PC-3 (cell line): ENCODE measurements around the gene RGS9. TPM values are rescaled to one million over a fixed set of nuclear protein-coding genes. Genes with fewer than 3 reads are reported as not detected.
A peak's percentile ranks its signal among the peaks of the same experiment; 100 is the strongest.

Experiments used
- ATAC-seq: fragments of 200-7000 bp; cut with Tn5 transposase; 2 replicates; pipeline ENCODE4 v1.9.1; 2020; ENCODE audit warnings: mild to moderate bottlenecking, moderate library complexity
- BruUV-seq: library from RNA; stranded (reverse); fragments of 400-500 nt; replicated peaks from 2 replicates; lab custom pipeline; 2021; lab: Mats Ljungman, UMichigan
- CTCF ChIA-PET: fragments of 300-600 bp; sonication (Branson Sonifier 250); formaldehyde crosslinking; loops from one replicate; lab custom pipeline; 2022; ENCODE audit warnings: antibody characterized with exemption; lab: Charles Lee
- POLR2A ChIA-PET: fragments of 300-600 bp; sonication (Branson Sonifier 250); formaldehyde crosslinking; loops from one replicate; lab custom pipeline; 2022; ENCODE audit warnings: antibody characterized with exemption; ENCODE audit not compliant: unreplicated experiment; lab: Charles Lee
- DNase-seq: peaks from one replicate; pipeline ENCODE4 v3.0.0-alpha.2; 2015
- H2AFZ ChIP-seq: fragments of 300-600 bp; sonication (generic); 2 replicates; pipeline ENCODE4 v1.6.0; 2016; ENCODE audit warnings: antibody characterized with exemption, low read length
- H3F3A ChIP-seq: fragments of 300-600 bp; sonication (generic); one replicate; pipeline ENCODE4 v1.6.0; 2017; ENCODE audit warnings: antibody characterized with exemption, low read length, control low read depth, mild to moderate bottlenecking; ENCODE audit not compliant: unreplicated experiment
- H3K27ac ChIP-seq: fragments of 300-600 bp; sonication (generic); 2 replicates; pipeline ENCODE4 v1.5.1; 2016; ENCODE audit warnings: mild to moderate bottlenecking, low read length
- H3K27me3 ChIP-seq: fragments of 300-600 bp; sonication (generic); 2 replicates; pipeline ENCODE4 v1.6.1; 2016; ENCODE audit warnings: low read length, mixed read lengths
- H3K36me3 ChIP-seq: fragments of 300-600 bp; sonication (generic); 2 replicates; pipeline ENCODE4 v1.6.1; 2016; ENCODE audit warnings: low read depth, mixed run types, low read length, mixed read lengths
- H3K4me1 ChIP-seq: fragments of 300-600 bp; sonication (generic); 2 replicates; pipeline ENCODE4 v1.5.1; 2016; ENCODE audit warnings: low read length; ENCODE audit not compliant: insufficient read depth
- H3K4me2 ChIP-seq: fragments of 300-600 bp; sonication (generic); 2 replicates; pipeline ENCODE4 v1.6.0; 2016; ENCODE audit warnings: low read length
- H3K4me3 ChIP-seq: fragments of 300-600 bp; sonication (generic); 2 replicates; pipeline ENCODE4 v1.5.1; 2016; ENCODE audit warnings: mild to moderate bottlenecking, low read length, mixed read lengths
- H3K79me2 ChIP-seq: fragments of 300-600 bp; sonication (generic); 2 replicates; pipeline ENCODE4 v1.6.1; 2017; ENCODE audit warnings: low read length, mixed read lengths
- H3K9ac ChIP-seq: fragments of 300-600 bp; sonication (generic); 2 replicates; pipeline ENCODE4 v1.6.0; 2016; ENCODE audit warnings: mild to moderate bottlenecking, low read length
- H3K9me2 ChIP-seq: fragments of 300-600 bp; sonication (generic); replicated peaks from 2 replicates; pipeline ENCODE4 v1.6.1; 2016; ENCODE audit warnings: mixed run types, low read length, mixed read lengths
- H3K9me3 ChIP-seq: fragments of 300-600 bp; sonication (generic); 2 replicates; pipeline ENCODE4 v1.6.1; 2016; ENCODE audit warnings: low read length, mixed read lengths
- H4K20me1 ChIP-seq: fragments of 300-600 bp; sonication (generic); 2 replicates; pipeline ENCODE4 v1.6.1; 2016; ENCODE audit warnings: low read length, mixed read lengths
- CTCF ChIP-seq: fragments of 300-600 bp; sonication (generic); conservative IDR thresholded peaks from 2 replicates; pipeline ENCODE4 v1.5.1; 2017; ENCODE audit warnings: antibody characterized with exemption, low read depth, mild to moderate bottlenecking, low read length
- EZH2 ChIP-seq: fragments of 300-600 bp; sonication (generic); IDR thresholded peaks from one replicate; pipeline ENCODE4 v1.6.1; 2017; ENCODE audit warnings: antibody characterized with exemption, mild to moderate bottlenecking, low read length; ENCODE audit not compliant: unreplicated experiment
- EZH2phosphoT487 ChIP-seq: fragments of 300-600 bp; sonication (generic); IDR thresholded peaks from 2 replicates; pipeline ENCODE4 v1.6.1; 2018; ENCODE audit warnings: mild to moderate bottlenecking, antibody characterized with exemption, low read length, borderline replicate concordance
- intact Hi-C: fragments of 100-400 bp; cut with micrococcal nuclease; formaldehyde crosslinking; loops from 2 replicates; pipeline ENCODE4 v1.9.0; 2023
- total RNA-seq: library from RNA; depleted of rRNA; stranded (reverse); fragments of >200 nt; gene quantifications from 2 replicates; pipeline ENCODE4 v1.2.3, GENCODE V29; 2014

RGS9 gene
- total RNA-seq, 1 experiment from 2014 or later = 2.7 TPM

GRCh38 chr17:65155622-65156021 is 18.5 kb downstream of the RGS9 start:
- Histone ChIP-seq H4K20me1 (no peaks in the 10 kb centered on the region), H3K4me3 (no peak overlapping the region), H3K9me3 (no peaks in the 10 kb centered on the region), H3K9me2 (no peaks in the 10 kb centered on the region), H3K79me2 (no peaks in the 10 kb centered on the region), H3K27me3 (no peaks in the 10 kb centered on the region), H3K4me2 (peak overlapping the region; percentile 52), H3K27ac (0 out of 2 replicates have a peak overlapping the region, but pooled peaks have one; percentile 23), H3K36me3 (no peaks in the 10 kb centered on the region), H2AFZ (no peak overlapping the region), H3K9ac (no peak overlapping the region), H3F3A (no peaks in the 10 kb centered on the region), H3K4me1 (peaks cover 13% of the 10 kb centered on the region)
- peak; percentile 9 for ATAC-seq
- POLR2A ChIA-PET = interaction anchor here (1.1 kb wide), 1 partner anchor 130 kb away, joined by 7 read pairs; no protein-coding TSS in a partner anchor
- no TSS peak for BruUV-seq
- CTCF ChIA-PET = interaction anchor here (0.9 to 1.4 kb wide), 2 partner anchors 18 to 55 kb away, joined by 4 to 9 read pairs; partner anchors contain the start of gene RGS9
- no peak for DNase-seq
- no peak for TF ChIP-seq CTCF
- no peak for TF ChIP-seq EZH2phosphoT487
- TF ChIP-seq EZH2 = no peak
- intact Hi-C loops = no loop called here

GRCh38 chr17:65156185-65156834 is 19.1 kb downstream of the RGS9 start:
- no TSS peak for BruUV-seq

More at GRCh38 chr17:65156185-65156834, 19.1 kb downstream of the RGS9 start:
- Histone ChIP-seq H3K4me3 (no peak overlapping the region), H3K36me3 (no peaks in the 10 kb centered on the region), H2AFZ (no peak overlapping the region), H3K9me2 (no peaks in the 10 kb centered on the region), H3K4me2 (no peak overlapping the region), H3F3A (no peaks in the 10 kb centered on the region), H3K9ac (no peak overlapping the region), H3K4me1 (peaks cover 13% of the 10 kb centered on the region), H3K9me3 (no peaks in the 10 kb centered on the region), H3K27me3 (no peaks in the 10 kb centered on the region), H3K79me2 (no peaks in the 10 kb centered on the region), H3K27ac (no peak overlapping the region), H4K20me1 (no peaks in the 10 kb centered on the region)
- intact Hi-C loops = no loop called here
- CTCF ChIA-PET = no interaction called here
- POLR2A ChIA-PET = interaction anchor here (1.1 kb wide), 1 partner anchor 131 kb away, joined by 7 read pairs; no protein-coding TSS in a partner anchor
- no peak for TF ChIP-seq EZH2phosphoT487
- no peak for TF ChIP-seq CTCF
- TF ChIP-seq EZH2 = no peak
- ATAC-seq (no peak), DNase-seq (no peak)
